NCI-H1930 (cell line): ENCODE data around the gene TREH.
"Not testable (repeated sequence)": the region's sequence is repeated elsewhere in the genome, so short reads cannot be mapped to it uniquely, and the experiment has no call there.

Source experiments
- DNase-seq, 2 experiments: peaks; one replicate each; lab custom pipeline; 2025; lab: John Stamatoyannopoulos, UW

The TREH gene

DNA sequence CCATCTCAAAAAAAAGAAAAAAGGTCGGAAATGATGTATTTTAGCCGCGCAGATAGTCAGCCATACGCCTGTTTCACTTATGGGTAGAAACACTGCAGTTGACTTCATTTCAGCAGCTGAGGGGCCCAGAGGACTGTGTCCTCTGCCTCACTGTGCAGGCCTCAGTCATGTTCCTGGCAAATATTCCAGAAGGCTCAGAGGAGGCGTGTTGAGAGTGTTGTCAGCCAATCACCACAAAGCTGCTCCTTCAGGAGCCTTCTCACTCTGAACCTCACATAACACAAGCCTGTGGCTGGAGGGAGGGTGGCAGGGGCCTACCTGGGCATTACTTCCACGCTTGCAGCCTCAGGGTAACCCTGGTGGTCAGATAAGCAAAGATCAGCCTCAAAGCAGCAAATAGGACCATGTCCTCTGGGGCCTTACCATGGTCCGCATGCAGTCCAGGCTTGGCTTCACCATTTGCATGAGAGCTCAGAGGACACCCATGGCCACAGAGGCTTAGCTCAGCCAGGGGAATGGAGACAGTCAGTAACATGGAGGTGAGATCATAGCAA is 17.3 kb upstream of the TREH start:
- DNase-seq = no peak

GRCh38 chr11:118694771-118695170 is 15.3 kb upstream of the TREH start:
- no peak for DNase-seq

DNA sequence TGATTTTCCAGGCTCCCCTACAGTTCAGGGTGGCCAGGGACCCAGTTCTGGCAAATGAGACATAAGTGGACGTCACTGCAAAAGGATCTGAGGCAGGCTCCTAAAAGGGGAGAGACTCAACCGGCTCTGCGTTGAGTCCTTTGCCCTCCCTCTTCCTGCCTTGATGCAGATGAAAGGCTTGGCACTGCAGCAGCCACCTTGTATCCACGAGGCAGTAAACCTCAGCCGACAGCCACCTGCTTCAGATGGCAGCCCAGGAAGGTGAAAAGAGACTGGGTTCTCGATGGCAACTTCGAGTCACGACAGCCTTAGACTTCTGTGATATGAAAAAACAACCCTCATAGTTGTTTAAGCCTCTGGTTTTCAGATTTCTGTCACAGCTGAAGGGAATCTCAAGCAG is 14.7 kb upstream of the TREH start:
- no peak for DNase-seq

- no peak for DNase-seq
Measured at GRCh38 chr11:118691926-118692830, 12.7 kb upstream of the TREH start.

- no peak for DNase-seq
Measured at GRCh38 chr11:118690553-118691304, 11.3 kb upstream of the TREH start.

DNA sequence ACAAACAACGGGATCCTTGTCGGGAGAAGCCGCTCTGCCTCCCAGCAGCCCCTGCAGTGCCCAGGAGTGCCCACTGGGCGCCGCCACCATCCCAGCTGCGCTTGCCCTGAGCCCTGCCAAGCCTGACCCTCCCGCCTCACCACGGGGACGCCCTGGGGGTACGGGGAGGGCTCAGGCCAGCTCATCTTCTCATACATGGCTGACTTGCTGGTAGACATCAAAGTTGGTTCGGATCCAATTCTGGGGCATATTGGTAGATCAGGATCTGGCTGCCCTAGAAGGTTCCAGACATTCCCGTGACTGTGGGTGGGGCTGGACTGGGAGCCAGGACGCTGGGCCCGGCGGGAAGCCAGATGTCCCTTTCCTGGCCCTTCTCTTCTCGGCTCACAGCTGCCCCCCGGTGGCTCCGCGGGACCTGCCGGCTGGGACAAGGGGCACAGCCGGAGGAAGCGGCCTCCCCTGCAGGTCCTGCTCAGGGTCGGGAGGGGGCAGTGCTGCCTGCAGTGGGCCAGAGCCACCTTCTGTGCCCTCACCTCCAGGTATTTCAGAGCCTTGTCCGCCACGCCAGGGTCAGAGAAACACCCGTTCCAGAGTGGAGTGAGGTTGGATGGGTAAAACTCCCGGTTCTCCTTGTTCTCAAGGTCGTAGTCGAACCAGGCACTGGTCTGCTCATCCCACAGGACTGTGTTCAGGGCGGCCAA is 10.6 kb upstream of the TREH start:
- peak; percentile 74 to 75 for DNase-seq

GRCh38 chr11:118689503-118689851 is 10.0 kb upstream of the TREH start:
- DNase-seq = no peak

DNA sequence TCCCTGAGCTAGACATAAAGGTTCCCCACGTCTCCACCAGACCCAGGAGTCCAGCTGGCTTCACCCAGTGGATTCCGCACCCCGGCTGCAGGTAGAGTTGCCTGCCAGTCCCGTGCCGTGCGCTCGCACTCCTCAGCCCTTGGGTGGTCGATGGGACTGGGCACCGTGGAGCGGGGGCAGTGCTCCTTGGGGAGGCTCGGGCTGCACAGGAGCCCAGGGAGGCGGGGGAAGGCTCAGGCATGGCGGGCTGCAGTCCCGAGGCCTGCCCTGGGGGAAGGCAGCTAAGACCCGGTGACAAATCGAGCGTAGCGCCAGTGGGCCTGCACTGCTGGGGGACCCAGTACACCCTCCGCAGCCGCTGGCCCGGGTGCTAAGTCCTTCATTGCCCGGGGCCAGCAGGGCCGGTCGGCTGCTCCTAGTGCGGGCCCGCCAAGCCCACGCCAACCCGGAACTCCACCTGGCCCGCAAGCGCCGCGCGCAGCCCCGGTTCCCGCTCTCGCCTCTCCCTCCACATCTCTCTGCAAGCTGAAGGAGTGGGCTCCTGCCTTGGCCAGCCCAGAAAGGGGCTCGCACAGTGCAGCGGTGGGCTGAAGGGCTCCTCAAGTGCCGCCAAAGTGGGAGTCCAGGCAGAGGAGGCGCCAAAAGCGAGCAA is 9.5 kb upstream of the TREH start:
- DNase-seq = no peak

DNA sequence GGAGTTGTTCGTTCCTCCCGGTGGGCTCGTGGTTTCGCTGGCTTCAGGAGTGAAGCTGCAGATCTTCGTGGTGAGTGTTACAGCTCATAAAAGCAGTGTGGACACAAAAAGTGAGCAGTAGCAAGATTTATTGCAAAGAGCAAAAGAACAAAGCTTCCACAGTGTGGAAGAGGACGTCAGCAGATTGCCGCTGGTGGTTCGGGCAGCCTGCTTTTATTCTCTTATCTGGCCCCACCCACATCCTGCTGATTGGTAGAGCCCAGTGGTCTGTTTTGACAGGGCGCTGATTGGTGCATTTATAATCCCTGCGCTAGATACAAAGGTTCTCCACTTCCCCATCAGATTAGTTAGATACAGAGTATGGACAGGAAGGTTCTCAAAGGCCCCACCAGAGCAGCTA is 8.9 kb upstream of the TREH start:
- DNase-seq = not testable (repeated sequence)

DNA sequence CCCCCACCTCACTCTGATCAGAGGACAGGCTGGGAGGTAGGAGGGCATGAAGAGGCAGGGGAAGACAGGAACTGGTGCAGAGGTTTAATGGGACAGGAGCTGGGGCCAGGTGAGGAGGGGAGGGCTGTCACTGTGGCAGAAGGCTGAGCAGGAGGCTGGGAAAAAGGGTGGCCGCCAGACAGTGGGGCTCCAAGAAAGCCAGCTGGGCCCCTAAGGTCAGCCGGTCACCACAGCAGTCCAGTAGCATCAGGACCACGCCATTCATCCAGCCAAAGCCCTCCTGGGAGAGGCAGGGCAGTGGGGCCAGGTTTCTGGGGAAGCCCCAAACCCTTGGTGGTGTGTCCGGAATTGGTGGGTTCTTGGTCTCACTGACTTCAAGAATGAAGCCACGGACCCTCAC is 8.5 kb upstream of the TREH start:
- no peak for DNase-seq

- no peak for DNase-seq
Measured at GRCh38 chr11:118684187-118684586, 4.7 kb upstream of the TREH start.

- not testable (repeated sequence) for DNase-seq
Measured at GRCh38 chr11:118682939-118683338, 3.5 kb upstream of the TREH start.

DNA sequence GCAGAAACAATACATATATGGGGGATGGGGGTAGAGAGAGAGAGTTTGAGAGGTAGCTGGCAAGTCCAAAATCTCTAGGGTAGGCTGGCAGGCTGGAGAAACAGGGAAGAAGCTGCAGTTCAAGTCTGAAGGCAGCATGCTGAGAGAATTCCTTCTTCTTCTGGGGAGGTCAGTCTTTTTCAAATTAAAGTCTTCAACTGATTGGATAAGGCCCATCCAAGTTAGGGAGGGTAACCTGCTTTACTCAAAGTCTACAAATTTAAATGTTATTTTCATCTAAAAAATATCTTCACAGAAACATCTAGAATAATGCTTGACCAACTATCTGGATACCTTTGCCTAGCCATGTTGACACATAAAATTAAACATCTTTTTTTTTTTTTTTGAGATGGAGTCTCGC is 2.9 kb upstream of the TREH start:
- no peak for DNase-seq

DNA sequence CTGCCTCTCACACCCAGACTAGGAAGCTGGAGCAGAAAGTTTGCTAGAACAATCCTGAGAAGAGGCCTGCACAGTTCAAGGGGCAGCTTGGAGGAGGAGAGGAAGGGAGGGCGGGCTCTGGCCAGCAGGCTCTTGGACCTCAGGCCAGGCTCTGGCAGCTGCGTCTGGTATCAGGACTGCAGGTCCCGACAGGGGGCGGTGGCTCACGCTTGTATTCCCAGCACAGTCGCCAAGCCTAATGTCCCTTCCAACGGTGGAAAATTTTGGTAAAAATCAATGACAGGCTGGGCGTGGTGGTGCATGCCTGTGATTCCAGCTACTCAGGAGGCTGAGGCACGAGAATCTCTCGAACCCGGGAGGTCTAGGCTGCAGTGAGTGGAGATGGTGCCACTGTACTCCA is 542 bp downstream of the TREH start:
- DNase-seq = not testable (repeated sequence)

- DNase-seq = no peak
Measured at GRCh38 chr11:118677977-118678376, 1.5 kb downstream of the TREH start.

GRCh38 chr11:118674082-118674435 is 5.4 kb downstream of the TREH start:
- DNase-seq = no peak

DNA sequence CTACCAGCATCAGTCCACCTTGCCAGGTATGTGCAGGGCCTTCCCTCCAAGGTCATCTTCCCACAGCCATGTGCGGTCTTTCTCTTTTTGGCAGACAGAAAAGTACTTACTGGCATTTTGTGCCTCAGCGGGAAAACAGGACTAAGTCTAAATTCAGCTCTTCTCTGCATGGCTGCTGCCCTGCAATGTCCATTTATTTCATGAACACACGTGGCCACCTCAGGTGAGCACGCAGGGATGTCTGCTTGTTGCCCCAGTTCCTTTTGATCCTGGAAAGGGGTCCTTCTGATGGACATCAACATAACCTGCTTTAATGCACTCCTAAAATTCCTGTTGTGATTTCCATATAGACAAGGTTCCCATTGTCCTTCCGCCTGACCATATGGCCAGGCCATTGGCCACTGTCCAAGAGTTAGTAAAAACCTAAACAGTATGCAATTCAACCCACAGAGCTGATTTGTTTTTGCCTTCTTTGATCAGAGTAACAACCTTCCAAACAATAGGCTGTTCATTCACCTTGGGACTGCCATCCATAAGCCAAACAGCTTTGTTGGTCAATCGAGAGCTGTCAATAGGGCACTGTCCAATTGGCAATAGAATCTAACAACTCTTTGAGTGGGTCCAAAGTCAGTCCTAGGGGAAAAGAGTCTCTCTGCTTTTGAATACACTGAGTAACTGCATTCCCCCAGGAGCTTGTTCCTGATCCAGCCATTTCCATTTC is 5.9 kb downstream of the TREH start:
- DNase-seq = no peak

DNA sequence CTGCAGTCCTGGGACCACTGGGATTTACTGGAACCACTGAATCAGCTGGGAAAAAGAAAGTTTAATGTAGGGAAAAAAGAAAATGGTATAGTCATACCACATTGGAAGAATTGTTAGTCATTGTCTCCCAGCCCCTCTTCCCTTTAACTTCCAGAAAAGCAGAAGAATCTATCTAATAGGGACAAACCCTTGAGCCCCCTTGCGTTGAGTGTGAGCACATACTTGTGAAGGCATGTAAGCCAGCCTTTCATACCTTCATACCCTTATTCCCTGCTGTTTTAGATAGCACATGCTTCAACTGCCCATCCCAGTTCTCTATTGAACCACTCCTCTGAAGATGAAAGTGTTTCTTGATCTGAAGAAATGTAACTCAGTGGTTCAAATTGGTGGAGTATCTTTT is 6.6 kb downstream of the TREH start:
- no peak for DNase-seq

- DNase-seq = no peak
Measured at GRCh38 chr11:118671254-118671653, 8.2 kb downstream of the TREH start.

DNA sequence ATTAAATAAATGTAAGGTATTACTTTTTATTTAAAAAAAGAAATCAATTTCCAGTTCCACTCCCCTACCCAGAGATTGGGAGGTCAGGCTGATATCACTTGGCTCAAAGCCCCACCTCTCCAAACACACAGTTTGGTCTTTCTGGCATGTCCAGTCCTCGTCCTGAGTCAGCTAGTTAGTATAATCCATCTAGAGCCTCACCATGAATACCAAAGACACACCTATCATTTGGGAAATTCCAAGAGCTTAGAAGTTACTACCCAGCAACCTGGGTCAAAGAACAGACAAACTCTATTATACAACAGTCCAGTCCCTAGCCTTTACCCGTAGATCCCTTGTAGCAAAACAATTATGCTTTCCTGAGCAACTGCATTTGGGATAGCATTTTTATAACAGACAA is 9.4 kb downstream of the TREH start:
- DNase-seq = no peak

DNA sequence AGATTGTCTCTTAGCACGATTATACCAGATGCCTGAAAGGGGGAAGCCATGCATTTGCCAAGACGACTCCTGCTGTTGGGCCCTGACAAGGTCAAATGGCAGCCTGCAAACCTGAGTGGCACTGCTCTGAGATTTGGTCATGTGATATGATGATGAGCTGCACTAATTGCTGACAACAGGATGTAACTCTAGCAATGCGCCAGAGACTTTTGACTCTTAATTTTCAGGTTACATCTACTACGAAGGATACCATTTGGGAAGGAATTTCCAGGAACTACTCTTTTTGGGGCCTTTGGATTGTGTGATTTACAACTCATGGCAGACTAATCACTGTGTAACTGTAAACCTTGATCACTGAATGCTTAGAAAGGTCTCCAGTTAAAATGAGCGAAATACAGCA is 13.1 kb downstream of the TREH start:
- no peak for DNase-seq
